ENCODE data around the gene OR9Q1.

OR9Q1 gene

GRCh38 chr11:58034471-58034870, 10.8 kb downstream of the OR9Q1 start:
- DNase-seq, result no peak

GRCh38 chr11:58039589-58039988, 15.9 kb downstream of the OR9Q1 start:
- DNase-seq, result no peak

GRCh38 chr11:58043379-58043778, 19.7 kb downstream of the OR9Q1 start:
- DNase-seq, result no peak

GRCh38 chr11:58046231-58046630, 22.6 kb downstream of the OR9Q1 start:
- DNase-seq, result no peak

- no peak for DNase-seq
Observed at GRCh38 chr11:58047818-58048217, 24.1 kb downstream of the OR9Q1 start.

- no peak for DNase-seq
Observed at GRCh38 chr11:58055806-58056401, 32.2 kb downstream of the OR9Q1 start.

GRCh38 chr11:58057481-58057880, 33.8 kb downstream of the OR9Q1 start:
- no peak for DNase-seq

- DNase-seq, result no peak
Observed at GRCh38 chr11:58058276-58059006, 34.8 kb downstream of the OR9Q1 start.

GRCh38 chr11:58059007-58059350, 35.3 kb downstream of the OR9Q1 start:
- DNase-seq, result no peak

GRCh38 chr11:58060535-58060934, 36.9 kb downstream of the OR9Q1 start:
- DNase-seq, result no peak

GRCh38 chr11:58060939-58061672, 37.4 kb downstream of the OR9Q1 start:
- no peak for DNase-seq

- DNase-seq, result no peak
Observed at GRCh38 chr11:58061813-58062212, 38.1 kb downstream of the OR9Q1 start.

GRCh38 chr11:58067685-58068084, 44.0 kb downstream of the OR9Q1 start:
- DNase-seq, result no peak

GRCh38 chr11:58068655-58069054, 45.0 kb downstream of the OR9Q1 start:
- no peak for DNase-seq

GRCh38 chr11:58070585-58070984, 46.9 kb downstream of the OR9Q1 start:
- no peak for DNase-seq

- no peak for DNase-seq
Observed at GRCh38 chr11:58075781-58076180, 52.1 kb downstream of the OR9Q1 start.

- no peak for DNase-seq
Observed at GRCh38 chr11:58086528-58086927, 62.8 kb downstream of the OR9Q1 start.

GRCh38 chr11:58097437-58097836, 73.8 kb downstream of the OR9Q1 start:
- no peak for DNase-seq

- no peak for DNase-seq
Observed at GRCh38 chr11:58121096-58121495, 97.4 kb downstream of the OR9Q1 start.

- no peak for DNase-seq
Observed at GRCh38 chr11:58125469-58125868, 101.8 kb downstream of the OR9Q1 start, which contains the start of gene OR9I1. OR9I1 (minus strand) TSS chr11:58125530; CDS start chr11:58119444, 6,086 bp downstream.

- DNase-seq, result no peak
Observed at GRCh38 chr11:58127350-58127749, 103.7 kb downstream of the OR9Q1 start.

- no peak for DNase-seq
Observed at GRCh38 chr11:58133309-58134076, 109.8 kb downstream of the OR9Q1 start.

GRCh38 chr11:58134151-58134550, 110.5 kb downstream of the OR9Q1 start:
- no peak for DNase-seq

Data from CD4-positive, alpha-beta T cell treated with Interleukin-6 for 4 hours (primary cell).